HEK293 (cell line): Measurements from ENCODE around the gene NOP9.

ENCODE experiments used
- CTCF ChIA-PET: fragments of 350-600 bp; formaldehyde crosslinking; extraction: SDS; loops from one replicate; lab custom pipeline; 2021; ENCODE audit warnings: antibody characterized with exemption; lab: Yijun Ruan, JAX
- POLR2A ChIA-PET: fragments of 300-600 bp; formaldehyde crosslinking; extraction: SDS; loops from one replicate; lab custom pipeline; 2020; ENCODE audit warnings: antibody characterized with exemption, inconsistent platforms; lab: Yijun Ruan, JAX
- H3K27ac ChIP-seq: fragments of 200-500 bp; sonication (Bioruptor generic); 2 replicates; pipeline ENCODE4 v1.5.1; 2014; ENCODE audit warnings: low read depth, low read length, control low read depth, inconsistent platforms; ENCODE audit errors: extremely low read depth
- H3K36me3 ChIP-seq, 2 experiments: fragments of 200-500 bp in 1 of 2; sonication (Bioruptor generic) in 1 of 2; 1 replicate in 1 of 2; 2 replicates in 1 of 2; pipeline ENCODE4 v1.5.1; 2014 to 2017; ENCODE audit warnings: inconsistent platforms in 2 of 2, low read length in 2 of 2; ENCODE audit not compliant: control insufficient read depth in 2 of 2, insufficient read depth in 1 of 2
- H3K4me1 ChIP-seq: fragments of 200-500 bp; sonication (Bioruptor generic); 2 replicates; pipeline ENCODE4 v1.5.1; 2014; ENCODE audit warnings: mild to moderate bottlenecking, low read length, inconsistent platforms; ENCODE audit not compliant: control insufficient read depth, insufficient read depth
- H3K4me3 ChIP-seq: 2 replicates; pipeline ENCODE4 v1.5.1; 2011; ENCODE audit warnings: low read depth, mild to moderate bottlenecking, control low read depth, low read length, moderate library complexity
- H3K9me3 ChIP-seq: fragments of 200-500 bp; sonication (Bioruptor generic); 2 replicates; pipeline ENCODE4 v1.5.1; 2014; ENCODE audit warnings: low read depth, low read length, inconsistent platforms; ENCODE audit not compliant: control insufficient read depth, insufficient read depth
- AEBP2 ChIP-seq: fragments of 450-650 bp; formaldehyde crosslinking; IDR thresholded peaks from 2 replicates; pipeline ENCODE4 v1.5.1; 2016; ENCODE audit warnings: missing biosample characterization, missing genetic modification characterization, borderline replicate concordance
- GLIS2 ChIP-seq: fragments of 450-650 bp; formaldehyde crosslinking; IDR thresholded peaks from 2 replicates; pipeline ENCODE4 v1.5.1; 2016; ENCODE audit warnings: missing biosample characterization, missing genetic modification characterization
- KLF8 ChIP-seq: fragments of 450-650 bp; formaldehyde crosslinking; IDR thresholded peaks from 2 replicates; pipeline ENCODE4 v1.5.1; 2016; ENCODE audit warnings: missing biosample characterization, missing genetic modification characterization
- PATZ1 ChIP-seq: fragments of 450-650 bp; formaldehyde crosslinking; IDR thresholded peaks from 2 replicates; pipeline ENCODE4 v1.5.1; 2016; ENCODE audit warnings: missing biosample characterization, missing genetic modification characterization
- TRIM28 ChIP-seq: IDR thresholded peaks from 2 replicates; pipeline ENCODE4 v1.6.1; 2011; ENCODE audit warnings: low read length, control low read depth, borderline replicate concordance
- ZNF121 ChIP-seq: fragments of 450-650 bp; formaldehyde crosslinking; IDR thresholded peaks from 2 replicates; pipeline ENCODE4 v1.5.1; 2016; ENCODE audit warnings: missing biosample characterization, missing genetic modification characterization
- ZNF155 ChIP-seq: fragments of 450-650 bp; formaldehyde crosslinking; IDR thresholded peaks from 2 replicates; pipeline ENCODE4 v1.5.1; 2016; ENCODE audit warnings: missing biosample characterization, missing genetic modification characterization
- ZNF24 ChIP-seq: fragments of 450-650 bp; formaldehyde crosslinking; IDR thresholded peaks from 2 replicates; pipeline ENCODE4 v1.5.1; 2016; ENCODE audit warnings: missing biosample characterization, missing genetic modification characterization
- ZNF404 ChIP-seq: fragments of 450-650 bp; formaldehyde crosslinking; IDR thresholded peaks from 2 replicates; pipeline ENCODE4 v1.5.1; 2017; ENCODE audit warnings: missing biosample characterization, missing genetic modification characterization
- ZNF426 ChIP-seq: fragments of 450-650 bp; formaldehyde crosslinking; IDR thresholded peaks from 2 replicates; pipeline ENCODE4 v1.5.1; 2017; ENCODE audit warnings: missing biosample characterization, missing genetic modification characterization, mild to moderate bottlenecking, inconsistent platforms, moderate library complexity
- ZNF501 ChIP-seq: fragments of 450-650 bp; formaldehyde crosslinking; IDR thresholded peaks from 2 replicates; pipeline ENCODE4 v1.5.1; 2016; ENCODE audit warnings: missing biosample characterization, missing genetic modification characterization
- ZNF623 ChIP-seq: fragments of 450-650 bp; formaldehyde crosslinking; IDR thresholded peaks from 2 replicates; pipeline ENCODE4 v1.5.1; 2016; ENCODE audit warnings: missing biosample characterization, missing genetic modification characterization
- ZNF660 ChIP-seq: fragments of 450-650 bp; IDR thresholded peaks from 2 replicates; pipeline ENCODE4 v1.5.1; 2018; ENCODE audit warnings: missing biosample characterization, mild to moderate bottlenecking, missing genetic modification characterization
- ZNF664 ChIP-seq: fragments of 450-650 bp; formaldehyde crosslinking; IDR thresholded peaks from 2 replicates; pipeline ENCODE4 v1.5.1; 2016; ENCODE audit warnings: missing biosample characterization, missing genetic modification characterization
- ZSCAN16 ChIP-seq: fragments of 450-650 bp; formaldehyde crosslinking; IDR thresholded peaks from 2 replicates; pipeline ENCODE4 v1.5.1; 2016; ENCODE audit warnings: missing biosample characterization, missing genetic modification characterization
- TF ChIP-seq, protein P1 (sequence below): fragments of 450-650 bp; formaldehyde crosslinking; IDR thresholded peaks from 2 replicates; pipeline ENCODE4 v1.5.1; 2017; ENCODE audit warnings: missing biosample characterization, missing genetic modification characterization
- TF ChIP-seq, protein P2 (sequence below): fragments of 450-650 bp; formaldehyde crosslinking; IDR thresholded peaks from 2 replicates; pipeline ENCODE4; 2016; ENCODE audit warnings: missing biosample characterization, missing genetic modification characterization

The NOP9 gene

GRCh38 chr14:24290746-24291145 is 8.9 kb upstream of the NOP9 start:
- H3K36me3 ChIP-seq = peaks cover 10 to 48% of the 10 kb centered on the region in 2 experiments
- no peak overlapping the region for H3K4me3 ChIP-seq
- no peaks in the 10 kb centered on the region for H3K9me3 ChIP-seq
- TF ChIP-seq PATZ1 (tag by site-specific recombination) (no peak), ZNF623 (tag by site-specific recombination) (no peak), ZSCAN16 (tag by site-specific recombination) (no peak), TRIM28 (no peak), ZNF426 (tag by site-specific recombination) (no peak), ZNF24 (no peak), ZNF121 (no peak), ZNF501 (tag by site-specific recombination) (no peak)
- TF ChIP-seq, protein P1, sequence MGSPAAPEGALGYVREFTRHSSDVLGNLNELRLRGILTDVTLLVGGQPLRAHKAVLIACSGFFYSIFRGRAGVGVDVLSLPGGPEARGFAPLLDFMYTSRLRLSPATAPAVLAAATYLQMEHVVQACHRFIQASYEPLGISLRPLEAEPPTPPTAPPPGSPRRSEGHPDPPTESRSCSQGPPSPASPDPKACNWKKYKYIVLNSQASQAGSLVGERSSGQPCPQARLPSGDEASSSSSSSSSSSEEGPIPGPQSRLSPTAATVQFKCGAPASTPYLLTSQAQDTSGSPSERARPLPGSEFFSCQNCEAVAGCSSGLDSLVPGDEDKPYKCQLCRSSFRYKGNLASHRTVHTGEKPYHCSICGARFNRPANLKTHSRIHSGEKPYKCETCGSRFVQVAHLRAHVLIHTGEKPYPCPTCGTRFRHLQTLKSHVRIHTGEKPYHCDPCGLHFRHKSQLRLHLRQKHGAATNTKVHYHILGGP (tag by site-specific recombination) = no peak
- no peaks in the 10 kb centered on the region for H3K4me1 ChIP-seq
- ChIA-PET CTCF (interaction anchor here (0.7 to 2.0 kb wide), 3 partner anchors 17 to 48 kb away, joined by 3 to 7 read pairs (median 6); partner anchors contain the start of genes CIDEB and TINF2), POLR2A (no interaction called here)
- H3K27ac ChIP-seq = no peak overlapping the region

GRCh38 chr14:24291446-24292117 is 8.1 kb upstream of the NOP9 start:
- CTCF ChIA-PET = interaction anchor here (1.2 to 1.6 kb wide), 3 partner anchors 16 to 140 kb away, joined by 6 to 7 read pairs (median 6); partner anchors contain the start of genes CIDEB and TINF2
- H3K4me3 ChIP-seq = no peak overlapping the region
- TF ChIP-seq ZNF404 (tag by site-specific recombination) (no peak), ZNF155 (tag by site-specific recombination) (no peak), ZNF664 (tag by site-specific recombination) (no peak), KLF8 (no peak), GLIS2 (tag by site-specific recombination) (no peak), AEBP2 (tag by site-specific recombination) (no peak), ZNF660 (tag by site-specific recombination) (no peak)
- TF ChIP-seq, protein P2, sequence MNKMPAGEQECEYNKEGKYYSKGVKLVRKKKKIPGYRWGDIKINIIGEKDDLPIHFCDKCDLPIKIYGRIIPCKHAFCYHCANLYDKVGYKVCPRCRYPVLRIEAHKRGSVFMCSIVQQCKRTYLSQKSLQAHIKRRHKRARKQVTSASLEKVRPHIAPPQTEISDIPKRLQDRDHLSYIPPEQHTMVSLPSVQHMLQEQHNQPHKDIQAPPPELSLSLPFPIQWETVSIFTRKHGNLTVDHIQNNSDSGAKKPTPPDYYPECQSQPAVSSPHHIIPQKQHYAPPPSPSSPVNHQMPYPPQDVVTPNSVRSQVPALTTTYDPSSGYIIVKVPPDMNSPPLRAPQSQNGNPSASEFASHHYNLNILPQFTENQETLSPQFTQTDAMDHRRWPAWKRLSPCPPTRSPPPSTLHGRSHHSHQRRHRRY (tag by site-specific recombination) = no peak

More at GRCh38 chr14:24291446-24292117, 8.1 kb upstream of the NOP9 start:
- H3K4me1 ChIP-seq = peaks cover under 1% of the 10 kb centered on the region; the same call in 1 of the 2 replicates
- H3K9me3 ChIP-seq = no peaks in the 10 kb centered on the region
- POLR2A ChIA-PET = interaction anchor here (0.9 to 2.0 kb wide), 2 partner anchors 21 to 49 kb away, joined by 3 to 8 read pairs; partner anchors contain the start of genes RABGGTA and TINF2
- peaks cover 10 to 56% of the 10 kb centered on the region in 2 experiments for H3K36me3 ChIP-seq
- H3K27ac ChIP-seq = no peak overlapping the region
